Natural killer cell (primary cell): ENCODE data around the gene SLC35F1. TPM values are rescaled to one million over a fixed set of nuclear protein-coding genes. Genes with fewer than 3 reads are reported as not detected.

Experiments
- ATAC-seq, 3 donors: fragments of 150-1000 bp in 2 of 3; fragments of 200-7000 bp in 1 of 3; cut with Tn5 transposase; 1 replicate in 1 of 3; 2 replicates in 2 of 3; pipeline ENCODE4 v1.10.0; 2021; ENCODE audit warnings: mild to moderate bottlenecking in 2 of 3, moderate library complexity in 2 of 3
- DNase-seq, 2 donors: peaks; one replicate each; pipeline versions ENCODE4 v3.0.0 to v3.0.0-alpha.2; 2013 to 2021; ENCODE audit warnings: mixed read lengths in 1 of 2
- H3K27ac ChIP-seq: one replicate; pipeline ENCODE4 v1.5.1; 2013; ENCODE audit warnings: mild to moderate bottlenecking, low read length
- H3K27me3 ChIP-seq: one replicate; pipeline ENCODE4 v1.6.1; 2013; ENCODE audit warnings: low read length; ENCODE audit not compliant: control insufficient read depth, insufficient read depth
- H3K36me3 ChIP-seq: one replicate; pipeline ENCODE4 v1.6.1; 2013; ENCODE audit warnings: low read length; ENCODE audit not compliant: control insufficient read depth, insufficient read depth
- H3K4me1 ChIP-seq: one replicate; pipeline ENCODE4 v1.6.1; 2013; ENCODE audit warnings: low read length; ENCODE audit not compliant: control insufficient read depth, insufficient read depth
- H3K4me3 ChIP-seq: one replicate; pipeline ENCODE4 v1.5.1; 2013; ENCODE audit warnings: low read length
- H3K9me3 ChIP-seq: one replicate; pipeline ENCODE4 v1.6.1; 2013; ENCODE audit warnings: low read length; ENCODE audit not compliant: control insufficient read depth, insufficient read depth
- H3K27ac Mint-ChIP-seq, 2 donors: one replicate each; pipeline ENCODE4 v1.8.0; 2022; ENCODE audit warnings: mild to moderate bottlenecking in 2 of 2, mixed read lengths in 2 of 2, moderate library complexity in 1 of 2
- H3K27me3 Mint-ChIP-seq, 2 donors: one replicate each; pipeline ENCODE4 v1.8.0; 2022; ENCODE audit warnings: low read depth in 2 of 2, mixed read lengths in 2 of 2
- H3K36me3 Mint-ChIP-seq: one replicate; pipeline ENCODE4 v1.8.0; 2022; ENCODE audit warnings: mixed read lengths
- H3K4me1 Mint-ChIP-seq, 2 donors: one replicate each; pipeline ENCODE4 v1.8.0; 2022; ENCODE audit warnings: mixed read lengths in 2 of 2
- H3K4me3 Mint-ChIP-seq: one replicate; pipeline ENCODE4 v1.8.0; 2022; ENCODE audit warnings: mild to moderate bottlenecking, moderate library complexity, mixed read lengths
- H3K9me3 Mint-ChIP-seq, 2 donors: one replicate each; pipeline ENCODE4 v1.8.0; 2022; ENCODE audit warnings: mixed read lengths in 2 of 2
- CTCF ChIP-seq: fragments of 200-600 bp; IDR thresholded peaks from one replicate; pipeline ENCODE4 v1.8.0; 2022; ENCODE audit warnings: antibody characterized with exemption
- WGBS: methylation state at CpG from one replicate; pipeline ENCODE4 v1.1.7; 2013; ENCODE audit warnings: missing lambda C conversion rate; ENCODE audit not compliant: insufficient coverage; 5-methylcytosine and 5-hydroxymethylcytosine counted together
- intact Hi-C: fragments of 100-400 bp; cut with micrococcal nuclease; formaldehyde crosslinking; loops from one replicate; pipeline ENCODE4 v1.14.2; 2022
- total RNA-seq, 4 donors: library from RNA; stranded (reverse); fragments of 120-200 nt in 1 of 4; gene quantifications; one replicate each; pipeline versions ENCODE4 v1.2.3 to v1.2.4, GENCODE V29; 2013 to 2022

SLC35F1 gene
- total RNA-seq, 3 donors from 2014 or later (not counting 1 experiment from before 2014, with no cell fraction given): not detected

- Mint-ChIP-seq H3K4me3 (no peak overlapping the region), H3K9me3 (peaks cover 5 to 14% of the 10 kb centered on the region in 2 donors), H3K27ac (no peak overlapping the region), H3K27me3 (no peaks in the 10 kb centered on the region), H3K4me1 (no peaks in the 10 kb centered on the region), H3K36me3 (no peaks in the 10 kb centered on the region)
- Histone ChIP-seq H3K36me3 (no peaks in the 10 kb centered on the region), H3K4me1 (no peaks in the 10 kb centered on the region), H3K27ac (no peak overlapping the region), H3K27me3 (no peaks in the 10 kb centered on the region), H3K9me3 (no peaks in the 10 kb centered on the region), H3K4me3 (no peak overlapping the region)
- no peak for DNase-seq
- no peak for TF ChIP-seq CTCF
- no peak for ATAC-seq
- intact Hi-C loops: no loop called here
- WGBS: no CpG with 5 or more reads among the region's 1 CpG
These were observed 427.6 kb downstream of the SLC35F1 start for GRCh38 chr6:118334634-118335033.

GRCh38 chr6:118335325-118335816 lies 428.3 kb downstream of the SLC35F1 start:
- no peak for TF ChIP-seq CTCF
- no peaks in the 10 kb centered on the region for H3K36me3 ChIP-seq
- intact Hi-C loops: no loop called here
- no peaks in the 10 kb centered on the region for H3K36me3 Mint-ChIP-seq
- H3K9me3 Mint-ChIP-seq: peaks cover 5 to 16% of the 10 kb centered on the region in 2 donors
- no peaks in the 10 kb centered on the region for H3K4me1 Mint-ChIP-seq
- WGBS: 83% methylated on average over 1 of the region's 1 CpG
- DNase-seq (no peak), ATAC-seq (no peak)
- H3K27me3 Mint-ChIP-seq: no peaks in the 10 kb centered on the region
- H3K27ac ChIP-seq: no peak overlapping the region
- no peaks in the 10 kb centered on the region for H3K9me3 ChIP-seq
- H3K4me3 ChIP-seq: no peak overlapping the region
- no peak overlapping the region for H3K4me3 Mint-ChIP-seq
- H3K27ac Mint-ChIP-seq: no peak overlapping the region
- H3K4me1 ChIP-seq: no peaks in the 10 kb centered on the region
- H3K27me3 ChIP-seq: no peaks in the 10 kb centered on the region

- H3K9me3 ChIP-seq: peaks cover 13% of the 10 kb centered on the region
- Mint-ChIP-seq H3K4me1 (no peaks in the 10 kb centered on the region), H3K27me3 (peaks cover 0 to 5% of the 10 kb centered on the region in 2 donors), H3K27ac (no peak overlapping the region), H3K9me3 (peaks cover 6 to 12% of the 10 kb centered on the region in 2 donors), H3K36me3 (no peaks in the 10 kb centered on the region), H3K4me3 (no peak overlapping the region)
- intact Hi-C loops: no loop called here
- no peak overlapping the region for H3K4me3 ChIP-seq
- TF ChIP-seq CTCF: no peak
- H3K4me1 ChIP-seq: no peaks in the 10 kb centered on the region
- 89% methylated on average over 6 of the region's 6 CpGs for WGBS
- H3K27ac ChIP-seq: no peak overlapping the region
- no peak for DNase-seq
- no peaks in the 10 kb centered on the region for H3K36me3 ChIP-seq
- H3K27me3 ChIP-seq: no peaks in the 10 kb centered on the region
- ATAC-seq: no peak
These were observed 437.1 kb downstream of the SLC35F1 start for GRCh38 chr6:118344014-118344670.
